T-helper 17 cell (primary cell): ENCODE data around the gene NDST3. TPM values are rescaled to one million over a fixed set of nuclear protein-coding genes. Genes with fewer than 3 reads are reported as not detected.
A peak's percentile ranks its signal among the peaks of the same experiment; 100 is the strongest.

Experiments used
- ATAC-seq: fragments of 150-1000 bp; cut with Tn5 transposase; 2 replicates; pipeline ENCODE4 v1.10.0; 2021; ENCODE audit warnings: mild to moderate bottlenecking, moderate library complexity
- DNase-seq, 3 donors: peaks; one replicate each; pipeline versions ENCODE4 v3.0.0 to v3.0.0-alpha.2; 2020 to 2021
- H3K9me3 ChIP-seq: one replicate; pipeline ENCODE4 v1.7.0; 2013; ENCODE audit warnings: low read length, mild to moderate bottlenecking; ENCODE audit not compliant: control insufficient read depth, poor library complexity, severe bottlenecking
- H3K27ac Mint-ChIP-seq: one replicate; pipeline ENCODE4 v1.8.0; 2022; ENCODE audit warnings: mild to moderate bottlenecking, moderate library complexity, mixed read lengths
- H3K27me3 Mint-ChIP-seq: one replicate; pipeline ENCODE4 v1.8.0; 2022; ENCODE audit warnings: mixed read lengths
- H3K36me3 Mint-ChIP-seq: one replicate; pipeline ENCODE4 v1.8.0; 2022; ENCODE audit warnings: low read depth, mixed read lengths
- H3K4me1 Mint-ChIP-seq: one replicate; pipeline ENCODE4 v1.8.0; 2022; ENCODE audit warnings: mild to moderate bottlenecking, mixed read lengths
- H3K4me3 Mint-ChIP-seq: one replicate; pipeline ENCODE4 v1.8.0; 2022; ENCODE audit warnings: mild to moderate bottlenecking, moderate library complexity, mixed read lengths
- total RNA-seq, 4 donors: library from RNA in 2 of 4; stranded (reverse) in 2 of 4; gene quantifications; one replicate each; pipeline ENCODE4 v1.2.3 and lab custom pipeline; 2022 to 2026

The NDST3 gene
- total RNA-seq, 2 donors from 2014 or later, result not detected

DNA sequence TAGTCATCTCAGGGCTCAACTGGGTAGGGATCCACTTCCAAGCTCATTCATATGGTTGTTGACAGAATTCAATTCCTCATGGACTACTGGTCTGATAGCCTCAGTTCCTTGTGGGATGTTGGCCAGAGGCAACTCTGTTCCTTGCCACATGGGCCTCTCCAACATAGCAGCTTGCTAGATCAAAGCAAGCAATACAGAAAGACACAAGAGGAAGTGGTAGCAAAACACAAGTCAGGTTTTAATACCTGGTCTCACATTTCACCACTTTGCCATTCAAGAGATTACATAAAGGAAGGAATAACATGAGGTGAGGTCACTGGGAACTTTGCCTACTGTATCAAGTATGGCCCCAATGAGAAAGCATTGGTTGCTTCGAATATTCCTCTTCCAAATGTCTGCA lies 239.4 kb downstream of the NDST3 start:
- ATAC-seq (no peak), DNase-seq (no peak)
- H3K9me3 ChIP-seq, result no peaks in the 10 kb centered on the region
- Mint-ChIP-seq H3K4me1 (peaks cover 11% of the 10 kb centered on the region), H3K27ac (no peak overlapping the region), H3K27me3 (no peaks in the 10 kb centered on the region), H3K36me3 (peaks cover 5% of the 10 kb centered on the region), H3K4me3 (no peak overlapping the region)

DNA sequence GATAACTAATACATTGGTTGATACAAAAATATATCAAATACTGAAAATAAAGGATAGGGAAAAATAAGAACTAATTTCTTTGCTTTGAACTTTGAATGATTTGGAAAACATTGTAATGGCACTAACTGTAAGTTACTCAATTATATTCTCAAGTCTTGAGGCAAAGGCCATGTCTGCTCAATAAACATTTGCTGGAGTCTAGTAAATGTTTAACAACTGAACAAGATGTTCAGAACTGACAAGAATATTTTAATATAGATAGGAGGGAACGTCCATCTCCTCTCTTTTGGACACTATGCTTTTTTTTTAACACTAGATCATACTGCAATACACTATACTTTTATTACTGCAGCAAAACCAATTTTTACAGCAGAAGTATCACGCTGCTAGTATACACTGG lies 242.3 kb downstream of the NDST3 start:
- ATAC-seq, result no peak

DNA sequence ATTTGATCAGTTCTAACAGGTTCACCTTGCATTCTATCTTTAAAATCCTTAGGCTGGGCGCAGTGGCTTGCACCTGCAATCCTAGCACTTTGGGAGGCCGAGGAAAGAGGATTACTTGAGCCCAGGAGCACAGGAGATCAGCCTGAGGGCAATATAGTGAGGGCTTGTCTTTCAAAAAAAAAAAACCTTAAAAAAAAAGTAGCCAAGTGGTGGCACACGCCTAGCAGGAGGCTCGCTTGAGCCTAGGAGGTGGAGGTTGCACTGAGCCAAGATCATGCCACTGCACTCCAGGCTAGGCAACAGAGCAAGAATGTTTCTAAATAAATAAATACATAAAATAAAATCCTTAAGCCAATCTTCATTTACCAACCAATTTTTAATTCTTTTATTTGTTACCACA lies 243.0 kb downstream of the NDST3 start:
- Mint-ChIP-seq H3K36me3 (peaks cover 6% of the 10 kb centered on the region), H3K4me1 (peaks cover 30% of the 10 kb centered on the region), H3K4me3 (peak overlapping the region; percentile 96), H3K27me3 (no peaks in the 10 kb centered on the region), H3K27ac (peak overlapping the region; percentile 100)
- H3K9me3 ChIP-seq, result no peaks in the 10 kb centered on the region
- ATAC-seq (no peak), DNase-seq (no peak)

More for the DNA sequence above, 242.3 kb downstream of the NDST3 start:
- H3K9me3 ChIP-seq, result no peaks in the 10 kb centered on the region
- Mint-ChIP-seq H3K36me3 (peaks cover 6% of the 10 kb centered on the region), H3K4me3 (no peak overlapping the region), H3K27ac (peak overlapping the region; percentile 100), H3K27me3 (no peaks in the 10 kb centered on the region), H3K4me1 (peaks cover 25% of the 10 kb centered on the region)
- no peak for DNase-seq

DNA sequence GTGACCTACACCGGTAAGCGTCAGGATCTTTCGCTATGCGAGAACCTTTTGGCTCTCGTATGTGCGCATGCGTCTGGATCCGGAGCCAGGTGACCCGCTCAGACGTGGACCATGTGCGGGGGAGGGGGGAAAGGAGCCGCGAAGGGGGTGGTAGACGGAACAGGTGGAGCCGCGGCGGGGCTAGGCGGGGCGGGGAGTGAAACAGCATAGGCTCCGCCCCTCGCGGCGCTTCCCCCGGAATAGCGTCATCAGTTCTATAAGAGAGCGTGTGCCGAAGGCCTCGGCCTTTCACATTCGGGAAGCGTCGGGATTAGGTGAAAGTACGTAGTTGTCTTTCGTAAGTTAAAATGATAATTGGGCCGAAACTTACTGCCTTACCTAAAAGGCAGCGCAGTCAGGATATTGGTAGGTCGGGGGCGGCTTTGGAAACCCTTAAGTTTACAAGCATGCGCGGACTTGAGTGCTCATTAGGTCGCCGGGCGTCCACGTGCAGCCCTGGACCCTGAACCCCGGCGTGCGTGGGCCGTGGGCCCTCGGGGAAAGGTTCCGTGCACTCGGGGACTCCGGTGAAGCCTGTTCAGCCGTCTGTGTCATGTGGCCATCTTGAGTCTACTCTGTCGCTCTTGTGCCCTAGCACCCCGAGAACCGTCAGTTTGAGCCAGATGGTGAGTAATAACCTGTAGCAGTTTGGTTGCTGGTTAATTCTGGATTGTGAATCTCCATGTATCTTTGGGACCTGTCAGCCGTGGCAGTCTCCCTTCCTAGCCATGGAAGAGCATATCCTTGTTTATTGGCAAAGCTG lies 244.4 kb downstream of the NDST3 start:
- H3K9me3 ChIP-seq, result no peaks in the 10 kb centered on the region
- H3K27me3 Mint-ChIP-seq, result no peaks in the 10 kb centered on the region
- peaks cover 13% of the 10 kb centered on the region for H3K36me3 Mint-ChIP-seq
- H3K27ac Mint-ChIP-seq, result peak overlapping the region; percentile 100
- H3K4me1 Mint-ChIP-seq, result peaks cover 37% of the 10 kb centered on the region
- DNase-seq (peak; percentile 96 to 98 (median 98)), ATAC-seq (peak; percentile 97)
- peak overlapping the region; percentile 96 for H3K4me3 Mint-ChIP-seq

DNA sequence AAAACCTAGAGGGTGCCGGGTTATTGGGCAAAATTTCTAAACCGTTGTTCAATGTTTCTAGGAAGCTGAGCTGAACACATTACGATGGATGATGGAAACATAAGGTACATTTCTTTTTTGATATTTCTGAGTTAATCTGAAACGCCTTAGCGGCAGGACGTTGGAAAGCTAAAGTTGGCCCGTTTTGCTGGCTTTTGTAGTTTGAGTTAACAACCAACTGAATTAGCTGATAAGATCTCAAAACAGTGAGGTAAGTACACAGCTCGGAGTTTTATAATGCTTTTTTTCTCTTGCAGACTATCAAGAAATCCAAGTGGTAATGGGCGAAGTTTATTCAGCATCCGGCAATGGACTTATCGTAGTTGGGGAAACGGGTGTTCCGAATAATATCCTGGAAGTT lies 245.0 kb downstream of the NDST3 start:
- Mint-ChIP-seq H3K4me1 (peaks cover 39% of the 10 kb centered on the region), H3K4me3 (peak overlapping the region; percentile 96), H3K27me3 (no peaks in the 10 kb centered on the region), H3K27ac (peak overlapping the region; percentile 100), H3K36me3 (peaks cover 14% of the 10 kb centered on the region)
- no peaks in the 10 kb centered on the region for H3K9me3 ChIP-seq
- no peak for DNase-seq
- ATAC-seq, result no peak

DNA sequence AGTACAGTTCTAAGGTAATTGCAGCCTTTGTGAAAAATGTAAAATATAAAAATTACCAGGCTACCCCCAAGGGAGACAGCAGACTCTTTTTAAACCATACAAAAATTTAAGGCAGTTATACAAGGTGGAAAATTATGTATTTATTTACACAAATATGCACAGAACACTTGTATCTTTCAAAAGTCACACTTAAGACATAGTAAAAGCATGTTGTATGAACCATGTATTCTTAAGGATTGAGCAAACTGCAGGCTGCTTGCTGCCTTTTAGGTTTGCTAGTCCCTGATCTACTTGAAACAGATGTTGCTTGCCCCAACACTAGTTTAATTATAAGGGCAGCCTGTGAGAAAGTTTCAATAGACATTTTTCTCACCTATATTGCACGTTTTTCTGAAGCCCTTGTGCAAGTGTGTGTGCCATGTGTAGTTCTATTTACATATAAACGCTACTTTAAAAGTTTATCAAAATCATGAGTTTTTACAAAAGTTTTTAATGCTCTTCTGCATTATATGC lies 245.7 kb downstream of the NDST3 start:
- Mint-ChIP-seq H3K4me1 (peaks cover 41% of the 10 kb centered on the region), H3K4me3 (peak overlapping the region; percentile 96), H3K36me3 (peaks cover 16% of the 10 kb centered on the region), H3K27me3 (no peaks in the 10 kb centered on the region), H3K27ac (peak overlapping the region; percentile 100)
- ATAC-seq (no peak), DNase-seq (no peak)
- no peaks in the 10 kb centered on the region for H3K9me3 ChIP-seq

DNA sequence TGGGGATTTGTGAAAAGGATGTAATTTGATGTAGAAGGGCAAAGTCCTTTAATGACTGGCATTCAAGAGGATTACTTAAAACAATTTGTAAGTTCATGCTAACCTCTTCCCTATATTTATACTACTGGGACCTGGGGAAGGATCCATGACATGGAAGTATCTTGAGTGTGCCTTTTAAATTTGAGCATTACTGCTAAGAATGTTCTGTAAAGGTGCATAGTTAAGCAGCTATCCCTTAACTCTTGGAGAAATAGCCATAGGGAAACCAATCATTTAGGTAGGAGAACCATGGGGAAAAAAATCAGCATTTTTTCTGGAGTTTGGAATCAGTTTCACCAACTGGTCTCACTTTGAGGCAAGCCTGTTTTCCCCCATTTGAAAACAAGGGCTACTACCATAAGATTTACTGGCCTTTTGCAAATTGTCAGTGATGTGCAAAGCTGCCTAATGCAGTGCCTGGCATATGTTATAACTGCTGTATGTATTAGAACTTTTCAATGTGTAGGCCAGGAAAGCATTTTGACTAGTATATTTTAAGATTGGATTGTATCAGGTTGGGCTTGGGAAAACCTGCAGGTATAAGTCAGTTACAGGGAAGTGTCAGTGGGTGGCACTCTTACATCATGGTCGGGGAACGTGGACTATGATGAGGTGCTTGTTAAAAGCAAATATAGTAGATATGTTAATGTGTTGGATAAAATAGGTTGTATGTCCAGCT lies 246.4 kb downstream of the NDST3 start:
- no peaks in the 10 kb centered on the region for H3K27me3 Mint-ChIP-seq
- peaks cover 39% of the 10 kb centered on the region for H3K4me1 Mint-ChIP-seq
- DNase-seq (no peak), ATAC-seq (no peak)
- peak overlapping the region; percentile 63 for H3K4me3 Mint-ChIP-seq
- no peaks in the 10 kb centered on the region for H3K9me3 ChIP-seq
- peaks cover 15% of the 10 kb centered on the region for H3K36me3 Mint-ChIP-seq
- peak overlapping the region; percentile 62 for H3K27ac Mint-ChIP-seq

DNA sequence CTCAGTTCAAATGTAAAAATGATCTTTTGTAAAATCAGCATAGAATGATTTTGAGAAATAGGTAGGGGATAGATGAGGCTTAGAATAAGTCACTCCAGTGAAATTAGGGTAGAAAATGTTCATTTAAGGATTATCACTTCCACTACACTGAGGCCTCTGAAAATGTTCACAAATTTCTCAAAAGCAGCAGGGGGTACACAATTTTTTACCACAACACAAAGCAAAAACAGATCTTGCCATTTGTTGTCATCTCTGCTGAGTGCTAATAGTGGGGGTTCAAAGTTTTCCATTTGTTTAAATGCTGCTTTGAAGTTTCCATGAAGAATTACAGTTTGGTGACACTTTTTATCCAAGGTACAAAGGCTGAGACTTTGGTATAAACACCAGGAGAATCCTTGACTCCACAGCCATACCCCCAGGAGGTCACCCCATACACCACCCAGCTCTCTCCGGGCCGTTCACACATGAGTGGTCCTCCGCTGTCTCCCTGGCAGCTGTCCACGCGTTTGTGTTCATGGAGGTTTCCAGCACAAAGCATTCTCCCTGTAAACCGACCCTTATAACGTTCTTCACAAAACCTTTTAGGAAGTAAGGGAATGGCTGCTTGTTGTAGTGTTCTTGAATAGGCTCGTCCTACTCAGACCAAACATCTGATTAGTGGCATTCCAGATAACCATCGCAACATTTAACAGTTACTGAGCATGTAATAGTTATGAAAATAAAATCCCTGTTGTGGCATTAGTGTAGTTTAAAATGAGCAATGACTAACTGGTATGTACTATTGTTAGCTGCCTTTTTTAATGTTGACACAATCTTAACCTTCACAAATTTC lies 247.5 kb downstream of the NDST3 start:
- H3K36me3 Mint-ChIP-seq, result peaks cover 18% of the 10 kb centered on the region
- DNase-seq, result no peak
- peak overlapping the region; percentile 39 for H3K4me3 Mint-ChIP-seq
- H3K27me3 Mint-ChIP-seq, result no peaks in the 10 kb centered on the region
- H3K4me1 Mint-ChIP-seq, result peaks cover 42% of the 10 kb centered on the region
- peak overlapping the region; percentile 45 for H3K27ac Mint-ChIP-seq
- no peaks in the 10 kb centered on the region for H3K9me3 ChIP-seq
- no peak for ATAC-seq

DNA sequence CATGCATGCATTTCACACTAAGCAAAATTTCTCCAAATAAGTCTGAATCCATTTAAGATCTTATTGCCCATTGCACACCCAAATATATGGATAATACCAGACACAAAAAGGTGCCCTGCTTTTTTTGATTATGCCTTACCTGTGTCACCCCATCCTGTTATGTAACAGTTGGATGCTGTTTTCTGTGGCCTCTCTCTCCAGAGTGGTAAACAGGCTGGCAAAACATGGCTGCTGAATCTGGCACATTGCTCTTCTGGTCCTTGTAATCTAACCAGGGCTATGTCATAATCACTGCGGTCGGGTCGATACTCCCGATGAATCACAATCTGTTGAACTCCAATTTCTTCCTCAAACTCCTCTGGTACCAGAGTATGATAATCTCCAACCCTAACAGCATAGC lies 248.4 kb downstream of the NDST3 start:
- Mint-ChIP-seq H3K27me3 (no peaks in the 10 kb centered on the region), H3K27ac (peak overlapping the region; percentile 68), H3K36me3 (peaks cover 18% of the 10 kb centered on the region), H3K4me3 (peak overlapping the region; percentile 9), H3K4me1 (peaks cover 42% of the 10 kb centered on the region)
- H3K9me3 ChIP-seq, result no peaks in the 10 kb centered on the region
- DNase-seq, result no peak
- ATAC-seq, result no peak

DNA sequence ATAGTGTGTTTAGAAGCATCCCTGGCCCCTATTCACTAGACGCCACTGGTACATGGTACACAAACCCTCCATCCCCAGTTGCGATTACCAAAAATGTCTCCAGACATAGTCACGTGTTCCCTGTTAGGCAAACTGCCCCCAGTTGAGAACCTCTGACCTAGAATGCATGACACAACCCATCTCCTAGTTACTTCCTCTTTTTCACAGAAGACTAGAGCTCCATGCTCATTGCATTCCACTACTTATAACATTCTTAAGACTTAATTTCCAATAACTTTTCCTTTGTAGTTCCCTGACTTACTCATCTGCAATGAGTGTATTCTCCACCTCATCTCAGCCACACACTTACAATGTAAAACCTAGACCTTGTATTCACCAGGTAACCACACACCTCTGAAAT lies 249.9 kb downstream of the NDST3 start:
- no peak overlapping the region for H3K27ac Mint-ChIP-seq

DNA sequence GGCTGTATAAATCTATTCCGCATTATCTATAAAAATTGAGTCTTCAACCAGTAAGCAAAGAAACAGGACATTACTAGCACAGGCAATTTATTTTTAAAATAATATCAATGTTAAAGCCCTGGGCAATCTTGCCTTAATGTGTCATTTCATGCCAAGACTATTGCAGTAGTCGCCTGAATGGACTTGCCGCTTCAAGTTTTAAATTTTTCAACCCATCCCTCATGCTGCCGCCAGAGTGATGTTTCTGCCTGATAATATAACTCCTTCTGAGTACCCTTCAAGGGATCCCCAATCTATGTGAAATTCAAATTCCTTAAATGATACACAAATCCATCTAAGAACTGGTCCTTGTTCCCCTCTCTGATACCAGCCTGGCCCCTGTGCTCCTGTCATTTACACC lies 251.6 kb downstream of the NDST3 start:
- DNase-seq, result no peak
- ATAC-seq, result no peak
- Mint-ChIP-seq H3K27ac (no peak overlapping the region), H3K36me3 (peaks cover 15% of the 10 kb centered on the region), H3K27me3 (no peaks in the 10 kb centered on the region), H3K4me3 (no peak overlapping the region), H3K4me1 (peaks cover 21% of the 10 kb centered on the region)
- H3K9me3 ChIP-seq, result no peaks in the 10 kb centered on the region

More for the DNA sequence above, 249.9 kb downstream of the NDST3 start:
- ATAC-seq (no peak), DNase-seq (no peak)
- H3K9me3 ChIP-seq, result no peaks in the 10 kb centered on the region
- Mint-ChIP-seq H3K27me3 (no peaks in the 10 kb centered on the region), H3K36me3 (peaks cover 14% of the 10 kb centered on the region), H3K4me1 (peaks cover 32% of the 10 kb centered on the region), H3K4me3 (no peak overlapping the region)

DNA sequence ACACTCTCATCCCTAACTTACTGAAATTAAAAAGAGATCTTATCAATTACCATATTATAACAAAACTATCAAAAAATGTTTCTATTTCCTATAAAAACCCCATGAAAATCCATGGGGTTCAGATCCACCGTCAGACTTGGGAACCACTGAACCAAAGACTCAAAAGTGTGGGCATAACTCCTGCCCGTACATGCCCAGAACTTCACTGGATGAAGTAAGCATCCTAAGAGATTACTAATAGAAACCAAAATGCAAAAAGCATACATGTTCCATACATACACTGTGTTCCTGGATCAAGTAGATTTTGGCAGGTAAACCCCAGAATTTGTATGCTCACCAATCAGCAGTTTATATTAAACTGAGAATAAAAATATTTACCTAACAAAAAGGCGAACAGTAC lies 252.4 kb downstream of the NDST3 start:
- no peak overlapping the region for H3K4me3 Mint-ChIP-seq
- peaks cover 22% of the 10 kb centered on the region for H3K4me1 Mint-ChIP-seq
- DNase-seq (no peak), ATAC-seq (no peak)
- peaks cover 3% of the 10 kb centered on the region for H3K27me3 Mint-ChIP-seq
- peaks cover 18% of the 10 kb centered on the region for H3K36me3 Mint-ChIP-seq
- no peak overlapping the region for H3K27ac Mint-ChIP-seq
- H3K9me3 ChIP-seq, result no peaks in the 10 kb centered on the region
